Natural killer cell (primary cell): ENCODE data around the gene SELENOO. TPM values are rescaled to one million over a fixed set of nuclear protein-coding genes. Genes with fewer than 3 reads are reported as not detected.

ENCODE experiments used
- ATAC-seq, 3 donors: fragments of 150-1000 bp in 2 of 3; fragments of 200-7000 bp in 1 of 3; cut with Tn5 transposase; 1 replicate in 1 of 3; 2 replicates in 2 of 3; pipeline ENCODE4 v1.10.0; 2021; ENCODE audit warnings: mild to moderate bottlenecking in 2 of 3, moderate library complexity in 2 of 3
- DNase-seq, 2 donors: peaks; one replicate each; pipeline versions ENCODE4 v3.0.0 to v3.0.0-alpha.2; 2013 to 2021; ENCODE audit warnings: mixed read lengths in 1 of 2
- H3K27ac ChIP-seq: one replicate; pipeline ENCODE4 v1.5.1; 2013; ENCODE audit warnings: mild to moderate bottlenecking, low read length
- H3K27me3 ChIP-seq: one replicate; pipeline ENCODE4 v1.6.1; 2013; ENCODE audit warnings: low read length; ENCODE audit not compliant: control insufficient read depth, insufficient read depth
- H3K36me3 ChIP-seq: one replicate; pipeline ENCODE4 v1.6.1; 2013; ENCODE audit warnings: low read length; ENCODE audit not compliant: control insufficient read depth, insufficient read depth
- H3K4me1 ChIP-seq: one replicate; pipeline ENCODE4 v1.6.1; 2013; ENCODE audit warnings: low read length; ENCODE audit not compliant: control insufficient read depth, insufficient read depth
- H3K4me3 ChIP-seq: one replicate; pipeline ENCODE4 v1.5.1; 2013; ENCODE audit warnings: low read length
- H3K9me3 ChIP-seq: one replicate; pipeline ENCODE4 v1.6.1; 2013; ENCODE audit warnings: low read length; ENCODE audit not compliant: control insufficient read depth, insufficient read depth
- H3K27ac Mint-ChIP-seq, 2 donors: one replicate each; pipeline ENCODE4 v1.8.0; 2022; ENCODE audit warnings: mild to moderate bottlenecking in 2 of 2, mixed read lengths in 2 of 2, moderate library complexity in 1 of 2
- H3K27me3 Mint-ChIP-seq, 2 donors: one replicate each; pipeline ENCODE4 v1.8.0; 2022; ENCODE audit warnings: low read depth in 2 of 2, mixed read lengths in 2 of 2
- H3K36me3 Mint-ChIP-seq: one replicate; pipeline ENCODE4 v1.8.0; 2022; ENCODE audit warnings: mixed read lengths
- H3K4me1 Mint-ChIP-seq, 2 donors: one replicate each; pipeline ENCODE4 v1.8.0; 2022; ENCODE audit warnings: mixed read lengths in 2 of 2
- H3K4me3 Mint-ChIP-seq: one replicate; pipeline ENCODE4 v1.8.0; 2022; ENCODE audit warnings: mild to moderate bottlenecking, moderate library complexity, mixed read lengths
- H3K9me3 Mint-ChIP-seq, 2 donors: one replicate each; pipeline ENCODE4 v1.8.0; 2022; ENCODE audit warnings: mixed read lengths in 2 of 2
- WGBS: methylation state at CpG from one replicate; pipeline ENCODE4 v1.1.7; 2013; ENCODE audit warnings: missing lambda C conversion rate; ENCODE audit not compliant: insufficient coverage; 5-methylcytosine and 5-hydroxymethylcytosine counted together
- intact Hi-C: fragments of 100-400 bp; cut with micrococcal nuclease; formaldehyde crosslinking; loops from one replicate; pipeline ENCODE4 v1.14.2; 2022
- total RNA-seq, 4 donors: library from RNA; stranded (reverse); fragments of 120-200 nt in 1 of 4; gene quantifications; one replicate each; pipeline versions ENCODE4 v1.2.3 to v1.2.4, GENCODE V29; 2013 to 2022
- TF ChIP-seq, protein P1 (sequence below): fragments of 200-600 bp; IDR thresholded peaks from one replicate; pipeline ENCODE4 v1.8.0; 2022; ENCODE audit warnings: antibody characterized with exemption

SELENOO gene
- total RNA-seq, 3 donors from 2014 or later (not counting 1 experiment from before 2014, with no cell fraction given), result 37.3 to 45.2 (median 37.6) TPM

DNA sequence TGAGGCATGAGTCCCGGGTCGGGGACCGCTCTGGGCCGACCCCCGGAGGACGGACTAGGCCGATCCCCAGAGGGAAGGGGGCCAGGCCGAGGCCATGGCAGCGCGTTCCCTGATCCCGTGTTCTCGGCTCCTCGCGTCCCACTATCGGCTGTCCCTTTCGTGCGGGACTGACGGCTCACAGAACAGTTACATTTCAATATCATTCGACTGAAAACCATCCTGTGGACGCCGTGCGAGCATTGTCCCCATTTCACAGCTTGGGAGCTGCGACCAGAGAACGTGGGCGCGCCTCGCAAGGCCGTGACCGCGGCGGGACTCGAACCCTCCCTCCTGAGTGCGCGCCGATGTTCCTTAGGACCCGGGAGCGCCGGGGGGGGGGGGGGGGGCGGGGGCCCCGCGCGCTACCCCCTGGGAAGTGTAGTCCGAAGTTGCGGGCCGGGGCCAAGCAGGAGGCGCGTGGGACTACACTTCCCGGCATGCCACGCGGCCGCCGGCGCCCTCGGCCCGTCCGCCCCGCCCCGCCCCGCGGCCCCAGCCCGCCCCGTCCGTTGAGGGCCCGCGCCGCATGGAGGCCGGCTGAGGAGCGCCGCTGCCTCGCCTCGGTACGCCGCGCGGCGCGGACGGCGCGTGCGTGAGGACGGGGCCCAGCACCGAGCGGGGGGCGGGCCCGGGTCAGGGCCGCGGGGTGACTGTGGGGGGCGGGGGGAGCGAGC is 15.3 kb upstream of the SELENOO start, which contains the start of gene TRABD:
TSS of gene TRABD (plus strand) at position 539 of the 713 bp plus-strand sequence. CDS start 7,148 bp downstream, outside the sequence.
- H3K36me3 ChIP-seq, result no peaks in the 10 kb centered on the region
- peaks cover 62% of the 10 kb centered on the region for H3K4me1 ChIP-seq
- Mint-ChIP-seq H3K27ac (peak within 1 kb of the TSS; percentile 90 to 91), H3K4me3 (peak within 1 kb of the TSS; percentile 91), H3K9me3 (no peaks in the 10 kb centered on the region), H3K27me3 (peaks cover 0 to 2% of the 10 kb centered on the region in 2 donors), H3K36me3 (no peaks in the 10 kb centered on the region), H3K4me1 (peaks cover 21 to 39% of the 10 kb centered on the region in 2 donors)
- H3K27ac ChIP-seq, result peak within 1 kb of the TSS; percentile 80
- H3K27me3 ChIP-seq, result no peaks in the 10 kb centered on the region
- no peaks in the 10 kb centered on the region for H3K9me3 ChIP-seq
- intact Hi-C loops, result no loop called here
- TF ChIP-seq, protein P1, sequence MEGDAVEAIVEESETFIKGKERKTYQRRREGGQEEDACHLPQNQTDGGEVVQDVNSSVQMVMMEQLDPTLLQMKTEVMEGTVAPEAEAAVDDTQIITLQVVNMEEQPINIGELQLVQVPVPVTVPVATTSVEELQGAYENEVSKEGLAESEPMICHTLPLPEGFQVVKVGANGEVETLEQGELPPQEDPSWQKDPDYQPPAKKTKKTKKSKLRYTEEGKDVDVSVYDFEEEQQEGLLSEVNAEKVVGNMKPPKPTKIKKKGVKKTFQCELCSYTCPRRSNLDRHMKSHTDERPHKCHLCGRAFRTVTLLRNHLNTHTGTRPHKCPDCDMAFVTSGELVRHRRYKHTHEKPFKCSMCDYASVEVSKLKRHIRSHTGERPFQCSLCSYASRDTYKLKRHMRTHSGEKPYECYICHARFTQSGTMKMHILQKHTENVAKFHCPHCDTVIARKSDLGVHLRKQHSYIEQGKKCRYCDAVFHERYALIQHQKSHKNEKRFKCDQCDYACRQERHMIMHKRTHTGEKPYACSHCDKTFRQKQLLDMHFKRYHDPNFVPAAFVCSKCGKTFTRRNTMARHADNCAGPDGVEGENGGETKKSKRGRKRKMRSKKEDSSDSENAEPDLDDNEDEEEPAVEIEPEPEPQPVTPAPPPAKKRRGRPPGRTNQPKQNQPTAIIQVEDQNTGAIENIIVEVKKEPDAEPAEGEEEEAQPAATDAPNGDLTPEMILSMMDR, result no peak
- WGBS, result 2% methylated on average over 57 of the region's 90 CpGs
- DNase-seq (peak; percentile 86 to 95), ATAC-seq (peak; percentile 75 to 93 (median 82))
- peak within 1 kb of the TSS; percentile 58 for H3K4me3 ChIP-seq

DNA sequence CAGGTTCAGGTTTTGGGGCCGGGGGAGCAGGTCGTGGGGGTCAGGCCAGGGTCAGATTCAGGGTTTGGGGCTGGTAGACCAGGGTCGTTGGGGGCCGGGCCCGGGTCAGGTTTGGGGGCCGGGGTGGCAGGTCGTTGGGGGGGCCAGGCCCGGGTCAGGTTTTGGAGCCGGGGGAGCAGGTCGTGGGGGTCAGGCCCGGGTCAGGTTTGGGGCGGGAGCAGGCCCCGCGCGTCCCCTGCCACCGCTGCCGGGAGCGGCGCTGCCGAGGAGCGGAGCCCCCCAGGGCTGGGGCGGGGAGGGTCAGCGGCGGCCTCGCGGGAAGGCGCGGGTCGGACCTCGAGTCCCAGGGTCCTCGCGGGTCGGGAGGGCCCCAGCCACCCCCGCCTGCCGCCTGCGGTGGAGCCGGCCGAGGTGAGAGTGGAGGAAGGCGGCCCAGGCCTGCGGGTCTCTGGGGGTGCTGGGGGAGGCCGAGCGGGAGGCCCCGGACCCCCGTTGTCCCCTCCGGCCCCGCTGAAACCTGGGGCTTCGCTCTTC is 14.6 kb upstream of the SELENOO start:
- Histone ChIP-seq H3K36me3 (no peaks in the 10 kb centered on the region), H3K9me3 (no peaks in the 10 kb centered on the region), H3K4me3 (peak overlapping the region; percentile 58), H3K27ac (peak overlapping the region; percentile 80), H3K4me1 (peaks cover 70% of the 10 kb centered on the region), H3K27me3 (no peaks in the 10 kb centered on the region)
- TF ChIP-seq, protein P1, result no peak
- DNase-seq, result no peak
- intact Hi-C loops, result no loop called here
- Mint-ChIP-seq H3K9me3 (no peaks in the 10 kb centered on the region), H3K27me3 (peaks cover 0 to 2% of the 10 kb centered on the region in 2 donors), H3K36me3 (no peaks in the 10 kb centered on the region), H3K27ac (peak overlapping the region; percentile 90 to 91), H3K4me1 (peaks cover 24 to 45% of the 10 kb centered on the region in 2 donors), H3K4me3 (peak overlapping the region; percentile 91)
- 1% methylated on average over 47 of the region's 47 CpGs for WGBS
- ATAC-seq, result no peak

DNA sequence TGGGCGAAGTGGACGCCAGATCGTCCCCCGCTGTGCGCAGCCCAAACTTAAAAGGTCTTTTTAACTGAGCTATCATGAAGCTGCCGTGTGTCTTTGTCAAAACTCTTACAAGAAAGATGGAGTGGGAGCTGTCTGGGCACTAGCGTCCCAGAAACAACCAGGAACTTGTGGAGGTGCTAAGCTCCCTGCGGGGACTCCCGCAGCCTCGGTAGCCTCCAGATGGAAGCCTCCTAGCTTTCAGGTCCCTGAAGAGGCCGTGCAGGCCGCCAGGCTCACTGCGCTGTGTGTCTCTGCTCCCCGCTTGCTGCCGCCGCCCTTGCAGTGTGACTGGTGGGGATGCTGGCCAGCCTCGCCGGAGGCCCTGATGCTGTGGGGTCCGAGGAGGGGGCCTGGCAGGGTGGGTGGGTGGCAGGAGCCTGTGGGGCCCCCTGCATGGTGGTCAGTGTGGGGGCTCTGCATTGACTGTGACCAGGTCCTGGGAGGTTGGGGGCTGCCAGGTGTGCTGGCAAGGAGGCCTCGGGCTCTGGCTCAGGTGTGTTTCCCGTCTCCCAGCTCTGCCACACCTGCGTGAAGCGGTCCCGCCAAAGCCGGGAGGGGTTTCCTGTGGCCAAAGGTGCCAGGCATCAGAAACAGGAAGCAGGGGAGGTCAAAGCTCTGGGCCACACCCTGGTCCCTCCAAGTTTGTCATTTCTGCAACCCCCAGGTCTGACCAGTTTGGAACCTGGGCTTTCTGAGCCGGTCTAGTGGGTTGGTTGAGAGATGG is 13.9 kb upstream of the SELENOO start:
- ATAC-seq (peak in 1 of 3 donors; percentile 2), DNase-seq (peak in 1 of 2 donors; percentile 57)
- H3K27me3 Mint-ChIP-seq, result peaks cover 0 to 2% of the 10 kb centered on the region in 2 donors
- peaks cover 30 to 51% of the 10 kb centered on the region in 2 donors for H3K4me1 Mint-ChIP-seq
- TF ChIP-seq, protein P1, result no peak
- 22% methylated on average over 26 of the region's 26 CpGs for WGBS
- H3K4me3 Mint-ChIP-seq, result peak overlapping the region; percentile 91
- H3K4me3 ChIP-seq, result peak overlapping the region; percentile 49
- H3K27me3 ChIP-seq, result no peaks in the 10 kb centered on the region
- H3K9me3 ChIP-seq, result no peaks in the 10 kb centered on the region
- H3K36me3 Mint-ChIP-seq, result no peaks in the 10 kb centered on the region
- H3K27ac ChIP-seq, result peak overlapping the region; percentile 80
- H3K36me3 ChIP-seq, result no peaks in the 10 kb centered on the region
- peak overlapping the region; percentile 90 to 91 for H3K27ac Mint-ChIP-seq
- no peaks in the 10 kb centered on the region for H3K9me3 Mint-ChIP-seq
- peaks cover 77% of the 10 kb centered on the region for H3K4me1 ChIP-seq
- intact Hi-C loops, result no loop called here
